Gastrocnemius medialis (tissue), 4 donors: ENCODE data around the gene AFF3. TPM values are rescaled to one million over a fixed set of nuclear protein-coding genes. Genes with fewer than 3 reads are reported as not detected.
"Not testable (repeated sequence)": the region's sequence is repeated elsewhere in the genome, so short reads cannot be mapped to it uniquely, and the experiment has no call there.

Source experiments
- ATAC-seq, 2 donors: fragments of 150-250 bp; one replicate each; pipeline ENCODE4 v1.9.1; 2016
- DNase-seq, 2 donors: peaks; one replicate each; pipeline ENCODE4 v3.0.0-alpha.2; 2019
- H3K27ac ChIP-seq, 4 donors: fragments of 200-600 bp; sonication (generic); 1 replicate in 1 of 4; 2 replicates in 3 of 4; pipeline ENCODE4 v1.5.1; 2016 to 2018; ENCODE audit warnings: mild to moderate bottlenecking in 2 of 4, moderate library complexity in 1 of 4
- H3K27me3 ChIP-seq, 3 donors: fragments of 200-600 bp; sonication (generic) in 2 of 3; 1 replicate in 1 of 3; 2 replicates in 2 of 3; pipeline versions ENCODE4 v1.5.1 to v1.6.0; 2016 to 2019; ENCODE audit warnings: mild to moderate bottlenecking in 1 of 3, moderate library complexity in 1 of 3
- H3K36me3 ChIP-seq, 2 donors: fragments of 200-600 bp; sonication (generic) in 1 of 2; one replicate each; pipeline ENCODE4 v1.5.1; 2017 to 2018
- H3K4me1 ChIP-seq, 2 donors: fragments of 200-600 bp; sonication (generic) in 1 of 2; one replicate each; pipeline ENCODE4 v1.5.1; 2016 to 2017; ENCODE audit warnings: mild to moderate bottlenecking in 2 of 2
- H3K4me3 ChIP-seq, 4 donors: fragments of 200-600 bp; sonication (generic) in 3 of 4; 1 replicate in 1 of 4; 2 replicates in 3 of 4; pipeline ENCODE4 v1.5.1; 2016 to 2019; ENCODE audit warnings: mild to moderate bottlenecking in 2 of 4
- H3K9me3 ChIP-seq, 3 donors: fragments of 200-600 bp; sonication (generic) in 2 of 3; 1 replicate in 1 of 3; 2 replicates in 2 of 3; pipeline ENCODE4 v1.5.1; 2016 to 2019
- POLR2A ChIP-seq, 2 donors: fragments of 450-650 bp; IDR thresholded peaks; one replicate each; pipeline ENCODE4 v1.6.1; 2017; ENCODE audit warnings: antibody characterized with exemption in 2 of 2, mild to moderate bottlenecking in 2 of 2, moderate library complexity in 2 of 2
- in situ Hi-C, 4 donors: fragments of 200-750 bp; cut with MboI; loops; one replicate each; pipeline versions ENCODE4 v1.15.0 to v1.8.0; 2017; ENCODE audit warnings: low sequenced_read_pairs in 4 of 4
- intact Hi-C: fragments of 100-400 bp; cut with DNase I; formaldehyde crosslinking; loops from one replicate; pipeline ENCODE4 v1.15.1; 2023; ENCODE audit warnings: low total_unique reads
- total RNA-seq, 4 donors: library from RNA; depleted of rRNA; stranded (reverse); fragments of >200 nt; gene quantifications; one replicate each; pipeline versions ENCODE4 v1.1.0 to v1.2.3, GENCODE V29; 2016
- TF ChIP-seq, protein P1 (sequence below), 5 experiments: fragments of 450-650 bp in 3 of 5; fragments of 200-600 bp in 2 of 5; sonication (generic) in 2 of 5; IDR thresholded peaks in 4 of 5; conservative IDR thresholded peaks in 1 of 5; 1 replicate in 4 of 5; 2 replicates in 1 of 5; pipeline ENCODE4 v1.5.1; 2016 to 2019; ENCODE audit warnings: antibody characterized with exemption in 5 of 5, mild to moderate bottlenecking in 3 of 5, moderate library complexity in 3 of 5

AFF3 gene
- total RNA-seq, 4 donors from 2014 or later: 0.22 to 0.55 (median 0.47) TPM

DNA sequence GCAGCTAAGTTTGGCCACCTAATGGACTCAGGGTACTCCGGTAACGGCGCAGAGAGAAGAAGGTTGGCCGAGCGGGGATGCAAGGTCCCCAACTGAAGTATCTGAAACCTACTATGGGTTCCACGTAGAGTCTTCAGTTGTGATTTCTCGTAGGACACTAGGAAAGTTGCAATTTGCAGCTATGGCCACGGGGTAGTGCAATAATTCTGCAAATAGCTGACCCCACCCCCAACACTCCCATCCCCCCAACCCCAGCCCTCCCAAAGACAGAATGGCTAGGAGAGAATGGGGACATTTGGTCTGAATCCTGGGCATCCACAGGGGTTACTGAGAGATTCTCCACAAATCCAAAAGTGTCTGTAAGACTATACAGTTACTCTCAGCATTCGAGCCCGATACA lies 46.5 kb downstream of the AFF3 start:
- not testable (repeated sequence) for ATAC-seq, H3K4me3 ChIP-seq

DNA sequence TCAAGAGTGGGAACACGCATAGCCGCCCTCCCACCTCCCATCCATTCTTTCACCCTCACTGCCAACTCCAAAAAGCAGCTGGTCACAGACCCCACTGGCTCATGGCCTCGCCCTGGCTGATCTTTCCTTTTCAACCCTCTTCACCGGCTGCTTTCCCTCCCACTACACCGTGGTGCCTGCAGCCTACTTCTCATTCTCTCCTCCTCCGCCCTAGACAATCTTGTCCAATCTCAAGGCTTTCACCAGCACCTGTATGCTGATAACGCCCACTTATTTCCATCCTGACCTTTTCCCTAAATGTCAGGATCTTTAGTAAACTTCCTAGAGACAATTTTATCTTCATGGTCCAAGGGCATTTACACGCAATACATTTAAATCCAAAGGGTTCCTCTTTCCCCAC lies 50.6 kb downstream of the AFF3 start:
- ATAC-seq, in situ Hi-C loops, H3K4me3 ChIP-seq: not testable (repeated sequence)

More for the DNA sequence above, 46.5 kb downstream of the AFF3 start:
- DNase-seq, intact Hi-C loops, H3K36me3 ChIP-seq, H3K27me3 ChIP-seq, H3K4me1 ChIP-seq, H3K27ac ChIP-seq, in situ Hi-C loops, H3K9me3 ChIP-seq: not testable (repeated sequence)

DNA sequence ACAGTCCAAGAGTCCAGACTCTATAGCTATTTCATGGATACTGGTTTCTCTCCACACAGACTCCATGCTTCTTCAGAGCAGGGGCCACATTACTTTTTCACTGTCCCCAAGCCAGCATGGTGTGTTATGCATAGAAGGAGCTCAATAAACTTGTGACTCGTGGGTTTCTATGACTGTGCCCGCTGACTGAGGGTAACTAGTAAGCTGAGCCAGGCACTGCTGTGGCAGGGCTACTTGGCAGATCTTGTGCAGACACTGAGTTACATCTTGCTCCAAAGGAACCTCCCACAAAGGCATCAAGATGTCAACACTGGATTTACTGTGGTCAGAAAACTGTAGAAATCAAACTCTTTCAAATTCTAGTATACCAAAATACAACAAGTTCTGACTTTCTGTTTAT lies 56.6 kb downstream of the AFF3 start:
- DNase-seq, H3K4me1 ChIP-seq, H3K36me3 ChIP-seq, in situ Hi-C loops, intact Hi-C loops, H3K27ac ChIP-seq, H3K9me3 ChIP-seq, ATAC-seq, H3K27me3 ChIP-seq, H3K4me3 ChIP-seq: not testable (repeated sequence)

More for the DNA sequence above, 50.6 kb downstream of the AFF3 start:
- H3K9me3 ChIP-seq, DNase-seq, H3K4me1 ChIP-seq, H3K36me3 ChIP-seq, H3K27me3 ChIP-seq, H3K27ac ChIP-seq, intact Hi-C loops: not testable (repeated sequence)

DNA sequence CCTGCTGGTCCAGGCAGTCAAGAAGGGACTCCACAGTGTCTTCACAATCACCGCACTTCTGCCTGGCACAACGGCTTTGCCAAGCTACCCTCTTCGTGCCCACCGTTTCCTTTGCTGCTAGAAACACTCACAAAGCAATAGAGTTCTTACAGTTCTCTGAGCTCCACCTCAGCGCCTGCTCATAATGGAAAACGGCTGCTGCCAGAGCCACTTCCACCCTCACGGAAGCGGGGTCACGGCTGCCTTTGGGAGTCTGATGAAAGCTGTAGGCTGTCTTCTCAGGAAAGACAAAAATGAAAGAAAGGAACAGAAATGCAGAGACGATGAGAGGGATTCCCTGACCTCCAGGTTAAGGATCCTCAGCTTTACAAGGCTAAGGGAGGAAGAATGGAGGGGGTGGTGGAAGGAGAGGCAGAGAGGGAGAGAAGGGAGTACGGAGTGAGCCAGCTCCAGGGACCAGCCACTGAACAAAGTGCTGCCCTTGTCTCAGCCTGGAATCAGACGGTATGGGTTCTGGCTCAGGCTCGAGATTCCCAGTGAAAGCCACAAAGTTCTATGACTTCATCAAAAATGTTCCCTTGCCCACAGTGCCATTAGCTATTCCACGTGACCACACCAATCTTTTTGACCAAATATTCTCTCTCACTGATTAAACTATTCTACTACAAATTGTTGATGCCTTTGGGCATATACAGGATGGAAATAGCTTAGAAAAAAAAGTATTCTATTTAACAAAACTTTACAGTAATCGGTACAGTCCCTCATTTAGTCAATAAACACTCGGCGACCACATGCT lies 58.8 kb downstream of the AFF3 start:
- H3K4me3 ChIP-seq, ATAC-seq, H3K4me1 ChIP-seq, H3K27ac ChIP-seq, H3K9me3 ChIP-seq, DNase-seq, intact Hi-C loops, H3K36me3 ChIP-seq, in situ Hi-C loops, H3K27me3 ChIP-seq: not testable (repeated sequence)

- H3K27me3 ChIP-seq, DNase-seq, in situ Hi-C loops, intact Hi-C loops, H3K9me3 ChIP-seq, H3K4me3 ChIP-seq, H3K4me1 ChIP-seq, H3K27ac ChIP-seq, ATAC-seq, H3K36me3 ChIP-seq: not testable (repeated sequence)
Observed at GRCh38 chr2:100082302-100082978, 60.0 kb downstream of the AFF3 start.

DNA sequence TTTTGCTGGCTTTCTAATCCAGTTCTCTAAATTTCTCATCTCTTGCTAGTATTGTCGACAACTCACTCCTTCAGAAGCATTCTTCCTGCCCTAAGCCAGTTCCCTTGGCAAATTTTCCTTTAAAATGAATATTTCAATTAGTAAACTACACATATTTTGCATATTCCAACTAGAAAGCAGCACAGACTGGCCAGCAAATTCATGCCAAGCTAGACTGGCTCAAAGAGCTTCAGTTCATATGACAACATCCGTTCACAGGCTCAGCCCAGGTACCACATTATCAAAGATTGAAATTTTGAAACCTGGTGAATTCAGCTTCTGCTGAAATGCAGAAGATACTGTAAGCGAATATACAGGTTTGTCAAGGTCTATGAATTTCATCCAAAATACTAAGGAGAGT lies 64.5 kb downstream of the AFF3 start:
- ATAC-seq (no peak), DNase-seq (no peak)
- in situ Hi-C loops (no loop called here), intact Hi-C loops (no loop called here)
- TF ChIP-seq, protein P1, sequence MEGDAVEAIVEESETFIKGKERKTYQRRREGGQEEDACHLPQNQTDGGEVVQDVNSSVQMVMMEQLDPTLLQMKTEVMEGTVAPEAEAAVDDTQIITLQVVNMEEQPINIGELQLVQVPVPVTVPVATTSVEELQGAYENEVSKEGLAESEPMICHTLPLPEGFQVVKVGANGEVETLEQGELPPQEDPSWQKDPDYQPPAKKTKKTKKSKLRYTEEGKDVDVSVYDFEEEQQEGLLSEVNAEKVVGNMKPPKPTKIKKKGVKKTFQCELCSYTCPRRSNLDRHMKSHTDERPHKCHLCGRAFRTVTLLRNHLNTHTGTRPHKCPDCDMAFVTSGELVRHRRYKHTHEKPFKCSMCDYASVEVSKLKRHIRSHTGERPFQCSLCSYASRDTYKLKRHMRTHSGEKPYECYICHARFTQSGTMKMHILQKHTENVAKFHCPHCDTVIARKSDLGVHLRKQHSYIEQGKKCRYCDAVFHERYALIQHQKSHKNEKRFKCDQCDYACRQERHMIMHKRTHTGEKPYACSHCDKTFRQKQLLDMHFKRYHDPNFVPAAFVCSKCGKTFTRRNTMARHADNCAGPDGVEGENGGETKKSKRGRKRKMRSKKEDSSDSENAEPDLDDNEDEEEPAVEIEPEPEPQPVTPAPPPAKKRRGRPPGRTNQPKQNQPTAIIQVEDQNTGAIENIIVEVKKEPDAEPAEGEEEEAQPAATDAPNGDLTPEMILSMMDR (IDR thresholded peaks at IDR 0.05 in 4 of 5, conservative IDR thresholded peaks at IDR 0.05 in 1 of 5): no peak
- no peak for TF ChIP-seq POLR2A (IDR thresholded peaks at IDR 0.05)
- no peak overlapping the region for H3K4me3 ChIP-seq
- no peak overlapping the region for H3K27ac ChIP-seq
- no peaks in the 10 kb centered on the region for H3K27me3 ChIP-seq
- no peaks in the 10 kb centered on the region for H3K9me3 ChIP-seq
- H3K4me1 ChIP-seq: no peaks in the 10 kb centered on the region
- no peaks in the 10 kb centered on the region for H3K36me3 ChIP-seq

DNA sequence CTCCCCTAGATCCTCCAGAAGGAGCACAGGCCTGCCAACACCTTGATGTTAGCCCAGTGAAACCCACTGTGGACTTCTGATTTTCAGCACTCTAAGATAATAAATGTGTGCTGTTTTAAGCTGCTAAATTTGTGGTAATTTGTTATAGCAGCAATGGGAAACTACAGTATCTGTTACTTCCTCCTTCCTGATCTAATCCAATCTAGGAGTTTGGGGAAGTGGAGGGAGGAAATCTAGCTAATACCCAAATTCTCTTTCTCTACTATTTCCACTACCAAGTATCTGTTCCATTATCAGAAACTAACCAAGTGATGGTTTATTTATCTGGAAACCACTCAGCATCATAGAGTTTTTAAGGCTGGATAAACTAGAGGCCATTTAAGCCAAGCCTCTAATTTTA lies 64.9 kb downstream of the AFF3 start:
- intact Hi-C loops: no loop called here
- Histone ChIP-seq H3K36me3 (no peaks in the 10 kb centered on the region), H3K9me3 (no peaks in the 10 kb centered on the region), H3K4me3 (no peak overlapping the region), H3K4me1 (no peaks in the 10 kb centered on the region), H3K27ac (no peak overlapping the region), H3K27me3 (no peaks in the 10 kb centered on the region)
- ATAC-seq (no peak), DNase-seq (no peak)
- TF ChIP-seq POLR2A (IDR thresholded peaks at IDR 0.05): no peak
- in situ Hi-C loops: no loop called here
